ENCODE measurements around the gene INHBC. TPM values are rescaled to one million over a fixed set of nuclear protein-coding genes. Genes with fewer than 3 reads are reported as not detected.

Gene INHBC
- total RNA-seq, 2 experiments from 2014 or later = not detected

DNA sequence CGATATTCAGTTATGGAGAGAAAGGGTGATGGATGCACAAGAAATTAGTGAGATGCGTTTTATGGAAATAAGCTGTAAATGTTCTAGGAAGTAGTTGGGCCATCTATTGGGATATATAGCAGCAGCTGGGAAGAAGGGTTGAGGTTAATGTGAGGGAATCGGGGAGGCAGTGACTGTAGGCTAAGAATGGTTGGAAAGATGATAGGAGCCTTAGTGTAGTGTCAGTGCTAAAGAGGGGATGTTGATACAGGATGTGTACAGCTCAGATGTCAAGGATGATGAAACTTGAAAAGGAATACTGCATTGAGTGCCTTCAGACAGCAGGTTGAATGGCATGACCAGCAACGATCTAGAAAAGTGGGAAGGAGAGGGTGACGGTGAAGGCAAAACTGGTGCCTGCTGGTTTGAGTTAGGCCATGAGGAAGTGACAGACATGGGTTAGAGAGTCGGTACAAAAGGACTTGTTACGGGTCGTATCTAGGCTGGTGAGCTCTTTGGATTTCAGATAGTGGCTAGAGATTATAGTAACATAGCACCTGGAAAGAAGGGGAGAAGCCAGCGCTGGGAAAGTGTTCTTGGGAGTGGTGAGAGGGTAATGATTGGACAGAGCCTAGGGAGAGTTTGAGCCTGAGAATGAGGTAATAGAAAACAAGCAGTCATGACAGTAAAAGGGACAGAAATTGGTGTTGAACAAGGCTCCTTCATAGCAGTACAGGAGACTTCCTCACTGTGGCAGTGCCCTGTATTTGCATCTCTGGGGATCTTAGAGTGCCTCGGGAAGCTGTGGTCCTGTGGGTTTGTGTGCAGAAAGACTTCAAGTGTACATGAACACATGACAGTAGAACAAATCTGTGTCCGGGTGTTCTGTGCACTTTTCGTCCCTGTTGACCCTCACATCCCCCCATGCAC is 62.9 kb downstream of the INHBC start:
- H3K36me3 Mint-ChIP-seq (ENCODE audit: low read depth) = peaks cover 73% of the 10 kb centered on the region
- peaks cover 7% of the 10 kb centered on the region for H3K4me1 Mint-ChIP-seq
- H3K27ac Mint-ChIP-seq = no peak overlapping the region
- H3K4me3 Mint-ChIP-seq = no peak overlapping the region
- no peak for DNase-seq
- ChIA-PET POLR2A (interaction anchor here (1.0 to 1.4 kb wide), 3 partner anchors 21 to 49 kb away, joined by 4 to 7 read pairs (median 5); partner anchors contain the start of genes DCTN2 and DDIT3), CTCF (interaction anchor here (0.7 to 1.0 kb wide), 2 partner anchors 21 to 39 kb away, joined by 3 read pairs; no protein-coding TSS in a partner anchor)
- H3K9me3 Mint-ChIP-seq = no peaks in the 10 kb centered on the region
- H3K27me3 Mint-ChIP-seq = no peaks in the 10 kb centered on the region

DNA sequence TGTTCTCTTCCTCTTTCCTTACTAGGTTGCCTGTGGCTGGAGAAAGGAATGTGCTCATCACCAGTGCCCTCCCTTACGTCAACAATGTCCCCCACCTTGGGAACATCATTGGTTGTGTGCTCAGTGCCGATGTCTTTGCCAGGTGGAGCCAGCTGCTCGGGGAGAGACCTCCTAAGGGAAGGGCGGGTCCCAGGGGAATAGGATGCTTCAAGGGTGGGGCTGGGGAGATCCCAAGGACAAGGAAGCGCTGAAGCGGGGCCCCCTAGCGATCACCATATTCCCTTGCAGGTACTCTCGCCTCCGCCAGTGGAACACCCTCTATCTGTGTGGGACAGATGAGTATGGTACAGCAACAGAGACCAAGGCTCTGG is 63.5 kb downstream of the INHBC start:
- Mint-ChIP-seq H3K36me3 (ENCODE audit: low read depth) (peaks cover 71% of the 10 kb centered on the region), H3K27me3 (no peaks in the 10 kb centered on the region), H3K9me3 (no peaks in the 10 kb centered on the region), H3K4me1 (peaks cover 5% of the 10 kb centered on the region), H3K4me3 (no peak overlapping the region), H3K27ac (no peak overlapping the region)
- no peak for DNase-seq
- ChIA-PET POLR2A (no interaction called here), CTCF (no interaction called here)

DNA sequence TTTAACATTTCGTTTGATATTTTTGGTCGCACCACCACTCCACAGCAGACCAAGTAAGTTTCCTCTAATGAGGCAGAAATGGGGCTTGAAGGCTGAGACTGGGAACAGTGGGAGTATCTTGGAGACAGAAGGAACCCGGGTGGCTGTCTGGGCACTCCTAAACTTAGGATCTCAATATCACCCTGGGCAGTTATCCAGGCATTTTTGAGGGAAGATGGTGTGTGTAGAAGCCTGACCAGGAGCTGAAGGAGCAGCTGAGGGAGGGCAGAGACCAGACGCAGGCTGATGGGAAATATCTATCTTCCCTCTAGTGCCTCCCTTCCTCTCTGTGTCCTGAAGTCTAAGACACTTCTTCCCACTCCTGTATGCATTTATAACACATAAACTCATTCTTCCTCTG is 64.0 kb downstream of the INHBC start:
- Mint-ChIP-seq H3K27ac (no peak overlapping the region), H3K4me1 (peaks cover 5% of the 10 kb centered on the region), H3K4me3 (no peak overlapping the region), H3K9me3 (no peaks in the 10 kb centered on the region), H3K36me3 (ENCODE audit: low read depth) (peaks cover 76% of the 10 kb centered on the region), H3K27me3 (no peaks in the 10 kb centered on the region)
- CTCF ChIA-PET = no interaction called here
- DNase-seq = no peak
- POLR2A ChIA-PET = interaction anchor here (0.9 kb wide), 1 partner anchor 11 kb away, joined by 4 read pairs; the partner anchor contains the start of gene MARS1

GRCh38 chr12:57500213-57500612 is 65.6 kb downstream of the INHBC start:
- H3K27ac Mint-ChIP-seq = no peak overlapping the region
- DNase-seq = no peak
- H3K9me3 Mint-ChIP-seq = no peaks in the 10 kb centered on the region
- peaks cover 5% of the 10 kb centered on the region for H3K4me1 Mint-ChIP-seq
- no peak overlapping the region for H3K4me3 Mint-ChIP-seq
- POLR2A ChIA-PET = interaction anchor here (1.5 kb wide), 1 partner anchor 15 kb away, joined by 4 read pairs; no protein-coding TSS in a partner anchor
- H3K27me3 Mint-ChIP-seq = no peaks in the 10 kb centered on the region
- peaks cover 86% of the 10 kb centered on the region for H3K36me3 Mint-ChIP-seq (ENCODE audit: low read depth)
- CTCF ChIA-PET = interaction anchor here (1.2 kb wide), 1 partner anchor 16 kb away, joined by 3 read pairs; no protein-coding TSS in a partner anchor

Other genes with a start within 250 kb of the INHBC start
- gene NXPH4, start 218.0 kb upstream of the INHBC start, total RNA-seq = 1 to 10 TPM in 1 of 2 experiments, under 1 TPM in 1; 0.81 to 1.1 TPM
- 100 to 1,000 TPM; 224 to 244 TPM for gene SHMT2, start 205.1 kb upstream of the INHBC start, total RNA-seq
- gene STAC3, start 183.6 kb upstream of the INHBC start, total RNA-seq = 1 to 10 TPM; 4.1 to 4.5 TPM
- 10 to 100 TPM; 70.2 to 71.5 TPM for gene R3HDM2, start 3.7 kb upstream of the INHBC start, total RNA-seq
- under 1 TPM in 1 of 2 experiments, not detected in 1; 0.08 TPM for gene INHBE, start 20.5 kb downstream of the INHBC start, total RNA-seq
- gene GLI1, start 25.0 kb downstream of the INHBC start, total RNA-seq = under 1 TPM; 0.30 to 0.48 TPM
- gene ARHGAP9, start 45.1 kb downstream of the INHBC start, total RNA-seq = 100 to 1,000 TPM; 171 to 188 TPM
- gene MARS1, start 53.3 kb downstream of the INHBC start, total RNA-seq = 100 to 1,000 TPM; 262 to 282 TPM
- 10 to 100 TPM; 19.1 to 22.7 TPM for gene DDIT3, start 85.7 kb downstream of the INHBC start, total RNA-seq
- 10 to 100 TPM; 71.7 to 73.4 TPM for gene MBD6, start 88.0 kb downstream of the INHBC start, total RNA-seq
- 10 to 100 TPM; 80.9 to 85.1 TPM for gene DCTN2, start 112.4 kb downstream of the INHBC start, total RNA-seq
- gene KIF5A, start 115.3 kb downstream of the INHBC start, total RNA-seq = 1 to 10 TPM in 1 of 2 experiments, under 1 TPM in 1; 0.93 to 1.0 TPM
- gene PIP4K2C, start 156.4 kb downstream of the INHBC start, total RNA-seq = 10 to 100 TPM; 21.6 to 21.9 TPM
- gene DTX3, start 170.0 kb downstream of the INHBC start, total RNA-seq = 10 to 100 TPM; 19.3 to 21.8 TPM
- gene ARHGEF25, start 176.7 kb downstream of the INHBC start, total RNA-seq = under 1 TPM; 0.55 to 0.93 TPM
- gene B4GALNT1, start 198.4 kb downstream of the INHBC start, total RNA-seq = 1 to 10 TPM; 1.4 to 1.8 TPM